Hematopoietic multipotent progenitor cell (in vitro differentiated cells): ENCODE data around the gene CD27. TPM values are rescaled to one million over a fixed set of nuclear protein-coding genes. Genes with fewer than 3 reads are reported as not detected.
"Not testable (repeated sequence)": the region's sequence is repeated elsewhere in the genome, so short reads cannot be mapped to it uniquely, and the experiment has no call there.

ENCODE experiments used
- DNase-seq, 3 donors: peaks; one replicate each; pipeline ENCODE4 v3.0.0-alpha.2; 2011 to 2015; ENCODE audit warnings: low read depth in 2 of 3, low spot score in 2 of 3
- total RNA-seq: library from RNA; depleted of rRNA; stranded (reverse); fragments of >200 nt; gene quantifications from one replicate; pipeline ENCODE4 v1.2.3, GENCODE V29; 2012

The CD27 gene
- total RNA-seq = 1.1 TPM

DNA sequence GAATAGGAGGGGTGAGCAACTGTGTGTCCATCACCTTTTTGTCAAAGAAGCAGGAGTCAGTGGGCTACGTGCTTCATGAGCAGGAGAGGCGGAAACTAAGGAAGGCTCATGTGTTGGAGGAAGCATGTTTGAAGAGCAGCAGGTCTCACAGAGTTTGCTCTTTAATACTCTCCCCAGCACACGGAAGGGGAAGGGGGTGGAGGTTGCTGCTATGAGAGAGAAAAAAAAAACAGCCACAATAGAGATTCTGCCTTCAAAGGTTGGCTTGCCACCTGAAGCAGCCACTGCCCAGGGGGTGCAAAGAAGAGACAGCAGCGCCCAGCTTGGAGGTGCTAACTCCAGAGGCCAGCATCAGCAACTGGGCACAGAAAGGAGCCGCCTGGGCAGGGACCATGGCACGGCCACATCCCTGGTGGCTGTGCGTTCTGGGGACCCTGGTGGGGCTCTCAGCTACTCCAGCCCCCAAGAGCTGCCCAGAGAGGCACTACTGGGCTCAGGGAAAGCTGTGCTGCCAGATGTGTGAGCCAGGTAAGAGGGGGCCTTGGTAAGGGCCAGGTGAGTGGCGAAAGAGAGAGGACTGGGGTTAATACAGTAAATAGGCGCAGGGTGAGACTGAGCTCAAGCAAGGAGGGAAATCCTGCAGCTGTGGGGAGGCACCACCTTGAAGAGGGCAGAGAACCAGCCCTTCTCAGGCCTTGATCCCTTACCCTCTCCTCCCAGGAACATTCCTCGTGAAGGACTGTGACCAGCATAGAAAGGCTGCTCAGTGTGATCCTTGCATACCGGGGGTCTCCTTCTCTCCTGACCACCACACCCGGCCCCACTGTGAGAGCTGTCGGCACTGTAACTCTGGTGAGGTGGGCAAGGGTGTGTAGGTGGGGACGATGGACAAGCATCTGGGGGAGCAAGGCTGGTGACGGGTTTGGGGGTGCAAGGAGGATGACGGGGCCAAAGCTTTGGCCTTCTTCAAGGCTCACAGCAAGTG, at the start of gene CD27:
TSS of gene CD27 (plus strand) at position 252 of the 985 bp plus-strand sequence. CDS start at position 393, 141 bp downstream.
- peak in 1 of 3 donors; percentile 33 for DNase-seq

GRCh38 chr12:6396031-6396430, 48.7 kb upstream of the CD27 start:
- DNase-seq = no peak

- no peak for DNase-seq
Measured at GRCh38 chr12:6399884-6400644, 44.7 kb upstream of the CD27 start.

- DNase-seq = no peak
Measured at GRCh38 chr12:6404390-6404789, 40.4 kb upstream of the CD27 start.

GRCh38 chr12:6405963-6406362, 38.8 kb upstream of the CD27 start:
- no peak for DNase-seq

DNA sequence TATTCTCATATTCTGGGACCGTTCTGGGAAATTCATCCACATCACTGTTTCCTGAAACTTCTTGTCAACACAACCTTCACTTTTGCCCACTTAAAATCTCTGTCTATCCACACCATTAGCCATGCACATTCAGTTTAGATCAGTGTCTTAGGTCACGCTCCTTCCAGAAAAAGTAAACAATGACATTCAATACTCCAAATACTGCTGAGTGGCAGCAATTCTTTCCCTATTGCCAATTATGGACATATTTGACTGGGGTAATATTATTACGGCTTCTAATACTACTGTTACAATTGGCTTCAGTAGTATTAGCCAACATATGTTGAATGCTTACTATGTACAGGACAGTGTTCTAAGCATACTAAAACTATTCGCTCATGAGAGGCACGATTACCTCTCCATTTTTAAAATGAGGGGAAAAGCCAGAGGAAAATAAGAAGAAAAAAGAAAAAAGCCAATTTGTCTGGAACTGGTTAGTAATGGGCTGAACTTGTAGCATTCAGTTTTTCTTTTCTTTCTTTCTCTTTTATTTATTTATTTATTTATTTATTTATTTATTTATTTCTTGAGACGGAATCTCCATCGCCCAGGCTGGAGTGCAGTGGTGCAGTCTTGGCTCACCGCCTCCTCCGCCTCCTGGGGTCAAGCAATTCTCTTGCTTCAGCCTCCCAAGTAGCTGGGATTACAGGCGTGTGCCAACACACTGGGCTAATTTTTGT, 37.4 kb upstream of the CD27 start:
- DNase-seq = no peak

- DNase-seq = no peak
Measured at GRCh38 chr12:6416596-6416995, 28.2 kb upstream of the CD27 start.

- no peak for DNase-seq
Measured at GRCh38 chr12:6418796-6419195, 26.0 kb upstream of the CD27 start.

DNA sequence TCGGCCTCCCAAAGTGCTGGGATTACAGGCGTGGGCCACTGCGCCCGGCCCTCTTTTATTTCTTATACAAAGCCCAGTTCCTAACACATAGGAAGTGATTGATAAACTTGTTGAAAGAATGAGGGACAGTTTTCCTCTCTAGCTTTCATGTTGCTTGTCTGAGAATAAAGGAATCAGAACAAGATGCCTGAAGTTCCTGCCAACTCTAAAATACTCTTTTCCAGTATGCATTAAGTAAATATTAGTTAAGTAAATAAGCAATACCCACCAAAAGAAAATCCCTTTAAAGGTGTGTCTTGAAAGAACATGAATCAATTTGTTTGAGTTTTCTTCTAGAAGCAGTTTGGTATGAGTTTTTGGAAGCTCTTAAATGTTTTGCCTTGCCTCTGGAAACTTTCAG, 24.4 kb upstream of the CD27 start:
- no peak for DNase-seq

GRCh38 chr12:6423267-6424007, 21.3 kb upstream of the CD27 start:
- DNase-seq = peak; percentile 73 to 96 (median 89)

- no peak for DNase-seq
Measured at GRCh38 chr12:6424008-6424347, 20.8 kb upstream of the CD27 start.

- DNase-seq = peak in 1 of 3 donors; percentile 27
Measured at GRCh38 chr12:6424866-6425265, 19.9 kb upstream of the CD27 start.

- DNase-seq = peak in 1 of 3 donors; percentile 29
Measured at GRCh38 chr12:6425590-6426531, 18.9 kb upstream of the CD27 start.

- peak; percentile 59 to 79 (median 77) for DNase-seq
Measured at GRCh38 chr12:6426882-6427671, 17.7 kb upstream of the CD27 start.

DNA sequence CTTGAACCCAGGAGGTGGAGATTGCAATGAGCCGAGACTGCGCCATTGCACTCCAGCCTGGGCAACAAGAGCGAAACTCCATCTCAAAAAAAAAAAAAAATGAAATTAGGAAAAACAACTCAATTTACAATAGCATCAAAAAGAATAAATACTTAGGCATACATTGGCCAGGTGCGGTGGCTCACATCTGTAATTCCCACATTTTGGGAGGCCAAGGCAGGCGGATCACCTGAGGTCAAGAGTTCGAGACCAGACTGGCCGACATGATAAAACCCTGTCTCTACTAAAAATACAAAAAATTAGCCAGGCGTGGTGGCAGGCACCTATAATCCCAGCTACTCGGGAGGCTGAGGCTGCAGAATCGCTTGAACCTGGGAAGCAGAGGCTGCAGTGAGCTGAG, 17.0 kb upstream of the CD27 start:
- not testable (repeated sequence) for DNase-seq

GRCh38 chr12:6428326-6428725, 16.4 kb upstream of the CD27 start:
- no peak for DNase-seq

DNA sequence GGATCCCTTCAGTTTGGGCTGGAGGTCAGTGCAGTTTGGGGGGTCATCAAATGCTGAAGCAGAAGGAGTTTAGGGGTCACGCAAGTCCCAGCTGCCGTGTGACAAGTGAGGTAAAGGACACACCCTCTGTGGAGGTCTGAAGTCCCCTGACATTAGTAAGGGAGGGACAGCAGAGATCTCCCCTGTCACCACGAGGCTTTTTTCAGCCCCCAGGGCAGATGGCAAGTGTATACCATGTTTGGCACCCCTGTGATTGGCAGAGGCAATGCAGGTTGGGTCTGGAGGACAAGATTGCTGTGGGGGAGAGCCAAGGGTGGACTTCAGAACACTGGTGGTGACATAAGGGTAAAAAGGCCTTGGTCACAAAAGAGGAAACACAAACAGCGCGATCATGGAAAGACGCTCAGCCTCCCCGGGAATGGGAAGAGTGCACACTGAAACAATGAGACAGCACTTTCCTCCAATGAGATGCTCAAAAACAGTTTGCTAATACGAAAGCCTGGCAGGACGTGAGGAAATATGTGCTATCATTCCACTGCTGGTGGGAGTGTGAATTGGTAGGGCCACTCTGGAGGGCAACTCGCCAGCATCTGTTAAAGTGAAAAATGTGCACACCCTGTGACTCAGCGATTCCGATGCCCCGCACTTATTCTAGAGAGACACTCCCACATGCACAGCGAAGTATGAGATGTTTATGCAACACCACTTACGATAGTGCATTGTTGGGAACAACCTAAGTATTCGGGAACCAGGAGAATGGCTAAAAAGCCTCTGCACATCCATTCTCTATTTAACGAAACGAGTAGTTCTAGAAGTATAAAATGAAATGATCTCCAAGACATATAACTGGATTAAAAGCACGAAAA, 14.4 kb upstream of the CD27 start:
- DNase-seq = peak in 2 of 3 donors; percentile 86 to 95
